Activated CD4-positive, alpha-beta T cell treated with anti-CD3 and anti-CD28 coated beads, Interleukin-2, Interleukin-4, amounts not matched to agents 100 ng/mL and 50 ng/mL, durations not matched to agents 16 hours and 8 hours (primary cell): ENCODE results near the gene DBNL.
A peak's percentile ranks its signal among the peaks of the same experiment; 100 is the strongest.

ENCODE experiments used
- DNase-seq: peaks from one replicate; pipeline ENCODE4 v3.0.0-alpha.2; 2020; ENCODE audit warnings: low spot score

DBNL gene

DNA sequence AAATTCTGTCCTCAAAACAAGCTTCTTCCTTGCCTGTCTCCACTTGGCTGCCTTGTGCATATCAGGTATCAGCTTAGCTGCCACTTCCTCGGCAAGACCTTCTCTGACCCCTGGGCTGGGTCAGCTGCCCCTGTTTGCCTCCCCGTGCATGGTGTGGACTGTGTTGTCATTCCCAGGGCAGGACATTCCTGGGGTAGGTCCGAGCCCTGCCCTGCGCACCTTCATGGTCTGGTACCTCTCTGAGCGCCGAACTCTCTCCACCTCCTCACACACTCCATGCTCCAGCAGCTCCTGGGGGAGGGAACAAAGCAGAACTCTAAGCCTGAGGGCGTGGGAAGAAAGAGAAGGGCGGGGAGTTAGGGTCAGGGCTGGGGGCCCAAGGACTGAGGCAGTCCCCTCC is 34.0 kb downstream of the DBNL start:
- no peak for DNase-seq

- DNase-seq = no peak
Measured at GRCh38 chr7:44079331-44080021, 35.0 kb downstream of the DBNL start.

DNA sequence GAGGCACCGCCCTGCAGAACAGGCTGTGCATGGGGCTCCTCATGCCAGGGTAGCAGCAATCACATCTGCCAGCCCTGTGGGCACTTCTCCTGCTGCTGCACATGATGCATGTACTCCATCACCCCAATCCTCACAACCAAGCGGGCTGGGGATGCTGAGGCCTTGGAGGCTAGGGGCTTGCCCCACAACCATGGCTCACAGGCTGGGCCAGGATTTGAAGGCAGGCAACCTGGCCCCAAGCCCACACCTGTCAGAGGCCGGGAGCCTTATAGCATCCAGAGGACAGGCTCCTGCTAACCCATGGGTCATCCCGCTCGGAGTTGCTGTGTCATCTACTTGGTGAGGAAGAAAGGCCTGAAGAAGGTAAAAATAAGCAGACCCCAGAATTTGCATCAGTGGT is 35.6 kb downstream of the DBNL start:
- DNase-seq = no peak

- DNase-seq = no peak
Measured at GRCh38 chr7:44080686-44081265, 36.3 kb downstream of the DBNL start.

DNA sequence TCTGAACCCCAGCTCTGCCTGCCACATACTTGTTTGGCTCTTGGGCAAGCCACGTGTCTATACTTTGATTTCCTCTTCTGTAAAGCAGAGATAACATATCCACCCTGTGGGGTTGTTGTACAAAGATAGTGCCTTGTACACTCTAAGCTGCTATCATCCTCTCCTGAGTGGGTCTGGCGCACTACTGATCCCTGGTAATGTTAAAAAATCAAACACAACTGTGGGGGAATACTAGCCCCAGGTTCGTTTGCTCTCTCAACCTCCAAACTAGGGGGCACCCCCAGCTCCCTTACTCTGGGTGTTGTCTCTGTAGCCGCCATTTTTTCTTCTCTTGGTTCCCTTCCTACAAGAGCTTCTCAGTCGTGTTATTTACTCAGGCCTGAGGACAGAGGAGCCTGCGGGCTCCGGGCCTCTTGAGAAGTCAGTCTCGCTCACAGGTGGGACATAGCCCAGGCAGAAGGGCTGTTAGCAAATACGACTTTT is 36.8 kb downstream of the DBNL start:
- peak; percentile 50 for DNase-seq

DNA sequence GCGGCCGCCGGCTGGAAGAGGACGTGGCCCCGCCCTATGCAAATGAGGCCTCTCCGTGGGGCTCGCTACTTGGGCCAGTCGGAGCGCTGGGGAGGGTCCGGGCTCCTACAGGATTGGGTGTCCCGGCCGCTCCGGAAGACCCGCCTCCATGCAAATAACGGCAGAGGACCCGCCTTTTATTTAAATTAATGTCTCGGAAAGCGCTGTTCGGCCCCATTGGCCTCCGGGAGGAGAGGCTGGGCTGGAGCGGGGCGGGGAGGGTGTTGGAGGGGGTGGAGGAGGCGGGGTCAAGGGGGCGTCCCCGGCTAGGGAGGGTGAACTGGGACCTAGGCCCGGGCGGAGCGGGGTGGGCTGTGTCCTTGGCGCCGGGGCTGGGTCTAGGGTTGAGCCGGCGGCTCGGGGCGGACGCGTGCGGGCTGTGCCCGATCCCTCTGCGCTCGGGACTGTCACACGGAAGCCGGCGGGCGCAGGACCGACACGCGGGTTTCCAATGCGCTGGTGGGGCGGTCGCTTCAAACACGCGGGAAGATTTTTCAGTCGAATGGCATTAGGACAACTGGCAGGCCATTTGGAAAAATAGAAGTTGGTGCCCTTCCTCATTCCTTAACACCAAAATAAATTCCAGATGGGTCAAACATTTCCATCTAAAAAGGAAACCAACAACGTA is 38.2 kb downstream of the DBNL start:
- peak; percentile 99 for DNase-seq

DNA sequence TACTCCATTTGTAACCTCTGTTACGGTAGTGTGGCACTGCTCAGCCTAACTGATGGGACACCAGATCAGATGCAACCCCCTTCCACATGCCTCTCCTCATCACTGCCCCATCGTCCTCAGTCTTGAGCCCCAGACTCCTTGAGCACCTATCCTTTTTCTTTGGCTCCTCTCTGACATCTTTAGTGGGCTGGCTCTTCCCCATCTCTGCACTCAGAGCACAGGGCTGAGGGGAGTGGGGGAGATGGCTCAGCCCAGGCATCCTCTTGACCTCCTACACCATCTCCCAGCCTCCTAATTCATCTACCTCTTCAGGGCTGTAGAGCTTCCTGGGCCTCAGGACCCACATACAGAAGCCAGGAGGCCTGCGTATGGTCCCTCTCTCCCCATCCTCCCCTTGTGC is 39.3 kb downstream of the DBNL start:
- no peak for DNase-seq

- no peak for DNase-seq
Measured at GRCh38 chr7:44084701-44085100, 40.2 kb downstream of the DBNL start.

DNA sequence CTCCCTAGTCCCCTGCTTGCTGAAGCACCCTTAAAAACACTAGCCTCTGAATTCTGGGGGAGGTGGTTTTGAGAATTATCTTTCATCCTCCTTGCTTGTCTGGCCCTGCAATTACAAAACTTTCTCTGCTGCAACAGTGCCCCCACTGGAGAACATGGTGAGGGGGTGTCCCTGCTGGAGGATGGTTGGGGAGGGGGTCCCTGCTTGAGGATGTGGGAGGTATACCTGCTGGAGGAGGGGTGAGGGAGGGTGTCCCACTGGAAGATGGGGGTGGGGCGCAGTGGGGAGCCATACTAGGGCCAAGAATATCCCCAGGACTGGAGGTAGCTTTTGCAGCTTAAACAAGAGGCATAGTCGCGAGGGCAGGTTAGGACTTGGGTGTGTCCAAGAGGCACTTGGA is 41.0 kb downstream of the DBNL start:
- no peak for DNase-seq

DNA sequence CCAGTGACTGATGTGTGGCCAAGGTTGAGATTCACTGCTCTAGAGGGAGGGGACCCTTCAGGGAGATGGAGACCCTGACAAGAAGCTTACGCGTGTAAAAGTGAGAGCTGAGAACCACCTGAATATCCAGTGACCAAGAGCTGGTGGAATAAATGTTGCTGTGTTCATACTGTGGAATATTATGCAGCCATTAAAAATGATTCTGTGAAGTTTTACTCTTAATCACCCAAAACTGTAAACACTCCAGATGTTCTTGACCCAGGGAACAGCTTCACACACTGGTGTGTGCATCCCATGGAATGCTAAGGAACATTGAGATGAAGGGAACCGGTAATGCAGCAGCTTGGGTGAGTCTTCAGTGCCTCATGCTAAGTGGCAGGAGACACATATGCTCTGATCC is 42.1 kb downstream of the DBNL start:
- no peak for DNase-seq

- no peak for DNase-seq
Measured at GRCh38 chr7:44087911-44088838, 43.7 kb downstream of the DBNL start.

DNA sequence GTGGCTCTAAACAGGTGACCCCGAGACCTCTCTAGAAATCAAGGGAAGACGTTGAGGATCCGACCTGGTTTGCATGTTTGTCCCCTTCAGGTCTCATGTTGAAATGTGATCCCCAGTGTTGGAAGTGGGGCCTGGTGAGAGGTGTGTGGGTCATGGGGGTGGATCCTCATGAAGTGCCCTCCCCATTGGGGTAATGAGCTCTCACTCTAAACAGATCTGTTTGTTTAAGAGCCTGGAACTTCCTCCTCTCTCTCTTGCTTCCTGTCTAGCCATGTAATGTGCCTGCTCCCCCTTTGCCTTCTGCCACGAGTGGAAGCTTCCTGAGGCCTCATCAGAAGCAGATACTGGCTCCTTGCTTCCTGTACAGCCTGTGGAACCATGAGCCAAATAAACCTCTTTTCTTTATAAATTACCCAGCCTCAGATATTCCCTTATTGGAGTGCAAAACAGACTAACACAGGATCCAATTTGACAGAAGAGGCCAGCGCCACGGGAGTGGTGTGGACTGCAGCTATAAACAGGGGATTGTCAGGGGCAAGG is 48.7 kb downstream of the DBNL start:
- DNase-seq = no peak

DNA sequence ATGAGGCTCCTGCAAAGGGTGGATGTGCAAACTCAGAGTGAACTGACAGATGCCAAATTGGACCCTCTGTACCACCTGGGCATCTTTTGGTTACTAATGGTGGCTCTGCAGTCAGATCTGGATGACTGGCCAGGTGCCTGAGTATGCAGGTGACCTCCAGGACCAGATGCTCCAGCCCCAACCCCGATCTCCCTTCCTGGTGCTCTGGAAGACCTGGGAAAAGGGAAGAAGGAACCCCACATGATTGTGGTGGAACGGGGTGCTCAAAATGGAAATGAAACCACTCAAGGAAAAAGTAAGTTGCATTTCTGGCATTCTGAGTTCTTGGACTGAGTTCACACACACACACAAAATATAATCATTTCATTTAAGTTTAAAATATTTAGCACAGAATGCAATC is 49.9 kb downstream of the DBNL start:
- DNase-seq = no peak

DNA sequence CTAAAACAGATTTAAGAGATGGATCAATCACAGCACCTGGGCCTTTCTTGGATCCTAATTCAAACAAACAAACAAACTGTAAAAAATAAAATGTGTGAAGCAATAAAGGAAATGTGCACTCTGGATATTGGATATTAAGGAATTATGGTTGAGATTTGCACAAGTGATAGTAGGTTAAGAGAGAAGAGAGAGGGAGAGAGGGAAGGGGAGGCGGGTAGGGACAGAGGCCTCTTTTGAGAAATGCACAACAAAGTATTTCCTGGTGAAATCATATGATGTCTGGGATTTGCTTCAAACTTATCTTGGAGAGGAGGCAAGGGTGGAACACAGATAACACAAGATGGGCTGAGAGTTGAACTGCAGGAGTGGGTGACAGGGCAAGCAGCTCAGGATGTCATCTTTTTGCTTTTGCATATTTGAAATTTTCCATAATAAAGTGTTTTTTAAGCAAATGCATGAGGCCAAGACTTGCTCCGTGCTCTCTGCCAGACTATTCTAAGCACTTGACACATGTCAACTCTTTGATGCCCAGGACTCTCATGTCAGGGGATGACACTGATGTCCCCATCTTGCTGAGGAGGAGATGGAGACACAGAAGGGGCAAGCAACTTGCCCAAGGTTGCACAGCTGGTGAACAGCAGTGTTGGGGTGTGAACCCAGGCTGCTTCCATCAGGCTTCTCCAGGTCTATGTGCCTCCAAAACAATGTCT is 50.5 kb downstream of the DBNL start:
- DNase-seq = no peak

- DNase-seq = no peak
Measured at GRCh38 chr7:44095781-44096180, 51.3 kb downstream of the DBNL start.

DNA sequence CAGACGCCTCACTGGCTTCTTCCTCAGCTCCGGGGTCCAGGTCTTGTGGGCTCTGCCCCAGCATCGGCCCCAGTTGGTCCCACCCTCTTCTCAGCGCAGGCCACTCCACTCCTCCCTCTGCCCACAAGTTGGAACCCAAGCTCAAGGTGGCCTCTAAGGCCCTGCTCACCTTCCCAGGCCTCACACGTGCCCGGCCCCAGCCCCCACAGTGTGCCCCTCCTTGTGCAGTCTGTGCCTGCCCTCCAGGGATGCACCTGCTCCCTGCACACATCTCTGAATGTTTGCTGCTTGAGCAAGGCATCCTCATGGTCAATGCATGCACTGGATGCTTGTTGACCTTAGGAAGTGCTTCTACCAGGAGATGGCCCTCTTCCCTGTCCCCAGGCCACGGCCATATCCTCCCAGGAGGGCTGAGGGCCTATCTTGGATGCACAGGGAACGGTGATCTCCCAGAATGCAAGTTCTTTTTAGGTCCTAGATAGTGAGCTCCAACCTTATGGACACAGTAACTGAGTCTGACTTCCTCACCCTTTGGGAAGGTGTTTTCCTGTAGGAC is 51.9 kb downstream of the DBNL start:
- DNase-seq = no peak

DNA sequence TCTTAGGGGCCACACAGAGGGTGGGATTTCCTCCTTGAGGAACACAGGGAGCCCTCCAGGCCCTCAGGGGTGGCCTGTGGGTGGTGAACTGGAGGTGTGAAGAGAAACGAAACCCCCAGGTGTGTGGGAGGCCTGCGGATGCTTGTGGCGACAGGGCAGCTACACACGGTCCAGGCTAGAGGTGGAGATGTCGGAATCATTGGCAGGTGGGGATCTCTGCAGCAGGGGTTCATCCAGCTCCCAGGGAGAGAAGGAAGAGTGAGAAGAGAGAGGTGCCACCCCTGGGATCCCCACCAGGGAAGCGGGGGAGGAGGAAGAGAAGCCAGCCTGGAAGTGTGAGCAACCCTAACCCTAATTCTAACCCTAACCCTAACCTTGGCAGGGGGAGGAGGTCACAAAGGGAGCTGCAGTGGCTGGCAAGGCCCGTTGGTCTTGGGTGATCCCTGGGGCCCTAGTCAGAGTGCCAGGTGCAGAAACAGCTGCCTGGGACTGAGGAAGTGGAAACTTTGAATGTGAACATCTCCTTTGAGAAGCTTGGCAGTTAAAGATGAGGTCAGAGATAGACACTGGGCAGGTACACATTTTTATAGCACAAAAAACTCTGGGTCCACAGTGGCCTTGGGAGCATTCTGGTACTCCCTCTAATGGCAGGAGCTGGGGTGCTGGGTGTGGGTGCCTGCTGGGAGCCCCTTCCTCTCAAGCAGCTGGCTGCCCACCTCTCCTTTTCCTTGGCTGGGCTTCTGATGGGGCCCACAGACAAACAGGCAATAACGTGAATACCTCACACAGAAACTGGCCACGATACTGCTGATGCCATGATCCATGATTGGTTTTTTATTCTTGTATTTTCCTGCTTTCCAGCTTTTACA is 52.8 kb downstream of the DBNL start:
- DNase-seq = peak; percentile 37

- no peak for DNase-seq
Measured at GRCh38 chr7:44098092-44099068, 53.9 kb downstream of the DBNL start.

GRCh38 chr7:44099669-44100068 is 55.2 kb downstream of the DBNL start:
- no peak for DNase-seq
